Upper lobe of left lung (tissue), 6 donors: ENCODE results near the gene F2RL3. TPM values are rescaled to one million over a fixed set of nuclear protein-coding genes. Genes with fewer than 3 reads are reported as not detected.

Experiments used
- ATAC-seq, 2 donors: fragments of 200-7000 bp; cut with Tn5 transposase; one replicate each; pipeline ENCODE4 v1.9.1; 2022; ENCODE audit warnings: mild to moderate bottlenecking in 2 of 2, moderate library complexity in 2 of 2; ENCODE audit not compliant: low FRiP score in 2 of 2
- DNase-seq, 2 donors: peaks; one replicate each; pipeline ENCODE4 v3.0.0-alpha.2; 2019 to 2020
- H3K27ac ChIP-seq, 4 donors: fragments of 200-600 bp; sonication (generic); one replicate each; pipeline ENCODE4 v1.5.1; 2016 to 2019
- H3K27me3 ChIP-seq, 4 donors: fragments of 200-600 bp; sonication (generic); one replicate each; pipeline ENCODE4 v1.5.1; 2017 to 2019
- H3K36me3 ChIP-seq, 4 donors: fragments of 200-600 bp; sonication (generic); one replicate each; pipeline ENCODE4 v1.5.1; 2016 to 2019
- H3K4me1 ChIP-seq, 4 donors: fragments of 200-600 bp; sonication (generic); one replicate each; pipeline ENCODE4 v1.5.1; 2018 to 2019
- H3K4me3 ChIP-seq, 4 donors: fragments of 200-600 bp; sonication (generic); one replicate each; pipeline ENCODE4 v1.5.1; 2017 to 2019; ENCODE audit warnings: mild to moderate bottlenecking in 2 of 4, moderate library complexity in 1 of 4
- H3K9me3 ChIP-seq, 4 donors: fragments of 200-600 bp; sonication (generic); one replicate each; pipeline ENCODE4 v1.5.1; 2018 to 2019
- CTCF ChIP-seq, 6 experiments: fragments of 450-650 bp in 4 of 6; fragments of 200-600 bp in 2 of 6; sonication (generic) in 2 of 6; IDR thresholded peaks; one replicate each; pipeline ENCODE4 v1.5.1; 2016 to 2019; ENCODE audit warnings: antibody characterized with exemption in 6 of 6
- EP300 ChIP-seq, 4 donors: sonication (generic); formaldehyde crosslinking; IDR thresholded peaks; one replicate each; pipeline ENCODE4 v1.5.1; 2017; ENCODE audit warnings: antibody characterized with exemption in 4 of 4, control low read depth in 2 of 4
- POLR2A ChIP-seq, 4 donors: fragments of 450-650 bp; IDR thresholded peaks; one replicate each; pipeline ENCODE4 v1.5.1; 2016 to 2017; ENCODE audit warnings: antibody characterized with exemption in 4 of 4, mild to moderate bottlenecking in 2 of 4
- POLR2AphosphoS5 ChIP-seq, 2 donors: sonication (generic); formaldehyde crosslinking; IDR thresholded peaks; one replicate each; pipeline ENCODE4 v1.5.1; 2017; ENCODE audit warnings: antibody characterized with exemption in 2 of 2
- WGBS, 2 donors: methylation state at CpG; one replicate each; pipeline ENCODE4 v1.1.5; 2017 to 2018; 5-methylcytosine and 5-hydroxymethylcytosine counted together
- total RNA-seq, 6 donors: library from RNA; depleted of rRNA in 4 of 6; stranded (reverse); fragments of >200 nt in 4 of 6; gene quantifications; one replicate each; pipeline versions ENCODE4 v1.1.0 to v1.2.1, GENCODE V29; 2016 to 2021
- donor health status: DM: no; HTN: no; CAD: no; lungs with moderate emphysema.
- donor health status: DM: no; HTN: yes; CAD: no; lungs with severe emphysema.

Gene F2RL3
- total RNA-seq, 6 donors from 2014 or later = 7.3 to 130 (median 23.2) TPM

GRCh38 chr19:16882146-16882545 lies 6.7 kb upstream of the F2RL3 start:
- Histone ChIP-seq H3K4me3 (no peak overlapping the region), H3K27me3 (no peaks in the 10 kb centered on the region), H3K4me1 (peaks cover 11 to 36% (median 23%) of the 10 kb centered on the region in 4 donors), H3K36me3 (peaks cover 18 to 32% (median 28%) of the 10 kb centered on the region in 4 donors), H3K27ac (no peak overlapping the region), H3K9me3 (peaks cover 0 to 27% (median 16%) of the 10 kb centered on the region in 4 donors)
- TF ChIP-seq POLR2A (IDR thresholded peaks at IDR 0.05) (no peak), CTCF (IDR thresholded peaks at IDR 0.05) (no peak), EP300 (IDR thresholded peaks at IDR 0.05) (no peak), POLR2AphosphoS5 (IDR thresholded peaks at IDR 0.05) (no peak)
- WGBS, 2 donors = 91 to 97% methylated on average over 3 of the region's 3 CpGs
- no peak for DNase-seq
- no peak for ATAC-seq

- TF ChIP-seq POLR2AphosphoS5 (IDR thresholded peaks at IDR 0.05) (no peak), CTCF (IDR thresholded peaks at IDR 0.05) (no peak)
- 67 to 72% methylated on average over 3 of the region's 3 CpGs for WGBS, 2 donors
- Histone ChIP-seq H3K4me1 (peaks cover 21 to 45% (median 32%) of the 10 kb centered on the region in 4 donors), H3K27me3 (no peaks in the 10 kb centered on the region), H3K36me3 (peaks cover 9 to 19% (median 15%) of the 10 kb centered on the region in 4 donors), H3K27ac (peak overlapping the region in 2 of 4 donors; percentile 17 to 49), H3K9me3 (peaks cover 0 to 27% (median 16%) of the 10 kb centered on the region in 4 donors), H3K4me3 (no peak overlapping the region)
- ATAC-seq (no peak), DNase-seq (no peak)
These were observed 5.3 kb upstream of the F2RL3 start for GRCh38 chr19:16883522-16883921.

- Histone ChIP-seq H3K27me3 (no peaks in the 10 kb centered on the region), H3K4me3 (no peak overlapping the region), H3K9me3 (peaks cover 0 to 27% (median 16%) of the 10 kb centered on the region in 4 donors), H3K4me1 (peaks cover 30 to 49% (median 36%) of the 10 kb centered on the region in 4 donors), H3K27ac (peak overlapping the region; percentile 86 to 94 (median 92)), H3K36me3 (peaks cover 0 to 6% (median 0%) of the 10 kb centered on the region in 4 donors)
- WGBS, 2 donors = 45 to 59% methylated on average over 4 to 5 of the region's 5 CpGs
- ATAC-seq = no peak
- no peak for DNase-seq
- no peak for TF ChIP-seq CTCF (IDR thresholded peaks at IDR 0.05)
- TF ChIP-seq POLR2AphosphoS5 (IDR thresholded peaks at IDR 0.05) = no peak
- no peak for TF ChIP-seq EP300 (IDR thresholded peaks at IDR 0.05)
- TF ChIP-seq POLR2A (IDR thresholded peaks at IDR 0.05) = no peak
These were observed 3.6 kb upstream of the F2RL3 start for GRCh38 chr19:16885166-16885565.

GRCh38 chr19:16886305-16886880 lies 2.4 kb upstream of the F2RL3 start:
- Histone ChIP-seq H3K36me3 (peaks cover 0 to 12% (median 0%) of the 10 kb centered on the region in 4 donors), H3K27ac (peak overlapping the region; percentile 86 to 94 (median 92)), H3K27me3 (no peaks in the 10 kb centered on the region), H3K4me1 (peaks cover 30 to 48% (median 32%) of the 10 kb centered on the region in 4 donors), H3K4me3 (peak overlapping the region in 2 of 4 donors; percentile 3 to 17), H3K9me3 (peaks cover 0 to 19% (median 12%) of the 10 kb centered on the region in 4 donors)
- 34 to 45% methylated on average over 20 of the region's 20 CpGs for WGBS, 2 donors
- ATAC-seq = peak; percentile 62 to 86
- TF ChIP-seq CTCF (IDR thresholded peaks at IDR 0.05) = no peak
- peak; percentile 98 to 100 (median 100) for TF ChIP-seq EP300 (IDR thresholded peaks at IDR 0.05)
- TF ChIP-seq POLR2A (IDR thresholded peaks at IDR 0.05) = peak in 2 of 4 donors; percentile 21 to 28
- TF ChIP-seq POLR2AphosphoS5 (IDR thresholded peaks at IDR 0.05) = peak; percentile 98 to 99
- peak; percentile 76 to 92 for DNase-seq
